HL-60 (cell line): Measurements from ENCODE around the gene ECI1.

ENCODE experiments used
- CTCF ChIP-seq: IDR thresholded peaks from one replicate; pipeline ENCODE4 v1.5.1; 2011; ENCODE audit warnings: low read length, control low read depth, inconsistent platforms; ENCODE audit not compliant: insufficient read depth
- POLR2AphosphoS5 ChIP-seq: IDR thresholded peaks from 2 replicates; pipeline ENCODE4 v1.6.1; 2012; ENCODE audit warnings: low read depth
- REST ChIP-seq: IDR thresholded peaks from 2 replicates; pipeline ENCODE4 v1.6.1; 2012; ENCODE audit warnings: low read depth; ENCODE audit not compliant: insufficient replicate concordance
- SPI1 ChIP-seq: IDR thresholded peaks from 2 replicates; pipeline ENCODE4 v1.6.1; 2012; ENCODE audit warnings: low read depth, mild to moderate bottlenecking, borderline replicate concordance

GRCh38 chr16:2196162-2196980 is 55.0 kb downstream of the ECI1 start, which contains the start of gene CASKIN1:
- TF ChIP-seq POLR2AphosphoS5 (no peak), CTCF (no peak), SPI1 (no peak), REST (no peak)
